ENCODE data around the gene FOS. TPM values are rescaled to one million over a fixed set of nuclear protein-coding genes. Genes with fewer than 3 reads are reported as not detected.

The FOS gene
- total and polyA plus RNA-seq, 2 of the 13 experiments (the other 11 are each of a cell fraction or from before 2014, with no cell fraction given): 15.9 to 24.2 TPM

DNA sequence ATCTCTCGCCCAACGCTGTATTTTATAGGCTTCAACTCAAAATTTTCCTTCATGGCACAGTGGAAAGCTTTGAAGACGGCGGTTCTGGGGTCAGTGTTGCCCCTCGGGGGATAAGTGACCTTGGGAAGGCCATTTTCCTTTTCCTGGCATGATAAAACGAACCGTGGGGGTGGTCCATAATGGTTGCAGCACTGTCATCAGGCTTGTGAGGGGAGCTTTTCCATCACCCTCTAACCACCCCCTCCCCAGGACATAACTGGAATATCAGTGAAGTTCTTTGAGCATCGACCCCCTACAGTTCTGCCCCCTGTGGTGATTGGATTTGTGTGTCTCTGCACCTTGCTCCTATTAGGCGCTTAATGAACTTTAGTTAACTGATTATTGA lies 16.0 kb downstream of the FOS start (continued):
- TF ChIP-seq, protein P1, sequence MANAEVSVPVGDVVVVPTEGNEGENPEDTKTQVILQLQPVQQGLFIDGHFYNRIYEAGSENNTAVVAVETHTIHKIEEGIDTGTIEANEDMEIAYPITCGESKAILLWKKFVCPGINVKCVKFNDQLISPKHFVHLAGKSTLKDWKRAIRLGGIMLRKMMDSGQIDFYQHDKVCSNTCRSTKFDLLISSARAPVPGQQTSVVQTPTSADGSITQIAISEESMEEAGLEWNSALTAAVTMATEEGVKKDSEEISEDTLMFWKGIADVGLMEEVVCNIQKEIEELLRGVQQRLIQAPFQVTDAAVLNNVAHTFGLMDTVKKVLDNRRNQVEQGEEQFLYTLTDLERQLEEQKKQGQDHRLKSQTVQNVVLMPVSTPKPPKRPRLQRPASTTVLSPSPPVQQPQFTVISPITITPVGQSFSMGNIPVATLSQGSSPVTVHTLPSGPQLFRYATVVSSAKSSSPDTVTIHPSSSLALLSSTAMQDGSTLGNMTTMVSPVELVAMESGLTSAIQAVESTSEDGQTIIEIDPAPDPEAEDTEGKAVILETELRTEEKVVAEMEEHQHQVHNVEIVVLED (CRISPR knock-in tag; IDR thresholded peaks at IDR 0.05; ENCODE audit: borderline replicate concordance): no peak
- TF ChIP-seq ASH2L (IDR thresholded peaks at IDR 0.05; ENCODE audit: insufficient read length, low read depth, low read length): no peak
- no peak for TF ChIP-seq RNF2 (conservative IDR thresholded peaks at IDR 0.05; ENCODE audit: low read depth)
- TF ChIP-seq, protein P2, sequence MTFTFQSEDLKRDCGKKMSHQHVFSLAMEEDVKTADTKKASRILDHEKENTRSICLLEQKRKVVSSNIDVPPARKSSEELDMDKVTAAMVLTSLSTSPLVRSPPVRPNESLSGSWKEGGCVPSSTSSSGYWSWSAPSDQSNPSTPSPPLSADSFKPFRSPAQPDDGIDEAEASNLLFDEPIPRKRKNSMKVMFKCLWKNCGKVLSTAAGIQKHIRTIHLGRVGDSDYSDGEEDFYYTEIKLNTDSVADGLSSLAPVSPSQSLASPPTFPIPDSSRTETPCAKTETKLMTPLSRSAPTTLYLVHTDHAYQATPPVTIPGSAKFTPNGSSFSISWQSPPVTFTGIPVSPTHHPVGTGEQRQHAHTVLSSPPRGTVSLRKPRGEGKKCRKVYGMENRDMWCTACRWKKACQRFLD (CRISPR knock-in tag; IDR thresholded peaks at IDR 0.05; ENCODE audit: borderline replicate concordance): no peak
- TF ChIP-seq ZMYM2 (CRISPR knock-in tag; IDR thresholded peaks at IDR 0.05): no peak
- TF ChIP-seq ZMYM3 (CRISPR knock-in tag; IDR thresholded peaks at IDR 0.05): no peak
- TF ChIP-seq SP4 (CRISPR knock-in tag; IDR thresholded peaks at IDR 0.05): 0 out of 2 replicates have a peak, but pooled peaks have one; percentile 46
- TF ChIP-seq, protein P3, sequence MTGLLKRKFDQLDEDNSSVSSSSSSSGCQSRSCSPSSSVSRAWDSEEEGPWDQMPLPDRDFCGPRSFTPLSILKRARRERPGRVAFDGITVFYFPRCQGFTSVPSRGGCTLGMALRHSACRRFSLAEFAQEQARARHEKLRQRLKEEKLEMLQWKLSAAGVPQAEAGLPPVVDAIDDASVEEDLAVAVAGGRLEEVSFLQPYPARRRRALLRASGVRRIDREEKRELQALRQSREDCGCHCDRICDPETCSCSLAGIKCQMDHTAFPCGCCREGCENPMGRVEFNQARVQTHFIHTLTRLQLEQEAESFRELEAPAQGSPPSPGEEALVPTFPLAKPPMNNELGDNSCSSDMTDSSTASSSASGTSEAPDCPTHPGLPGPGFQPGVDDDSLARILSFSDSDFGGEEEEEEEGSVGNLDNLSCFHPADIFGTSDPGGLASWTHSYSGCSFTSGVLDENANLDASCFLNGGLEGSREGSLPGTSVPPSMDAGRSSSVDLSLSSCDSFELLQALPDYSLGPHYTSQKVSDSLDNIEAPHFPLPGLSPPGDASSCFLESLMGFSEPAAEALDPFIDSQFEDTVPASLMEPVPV (CRISPR knock-in tag; IDR thresholded peaks at IDR 0.05): no peak
- TF ChIP-seq, protein P4, sequence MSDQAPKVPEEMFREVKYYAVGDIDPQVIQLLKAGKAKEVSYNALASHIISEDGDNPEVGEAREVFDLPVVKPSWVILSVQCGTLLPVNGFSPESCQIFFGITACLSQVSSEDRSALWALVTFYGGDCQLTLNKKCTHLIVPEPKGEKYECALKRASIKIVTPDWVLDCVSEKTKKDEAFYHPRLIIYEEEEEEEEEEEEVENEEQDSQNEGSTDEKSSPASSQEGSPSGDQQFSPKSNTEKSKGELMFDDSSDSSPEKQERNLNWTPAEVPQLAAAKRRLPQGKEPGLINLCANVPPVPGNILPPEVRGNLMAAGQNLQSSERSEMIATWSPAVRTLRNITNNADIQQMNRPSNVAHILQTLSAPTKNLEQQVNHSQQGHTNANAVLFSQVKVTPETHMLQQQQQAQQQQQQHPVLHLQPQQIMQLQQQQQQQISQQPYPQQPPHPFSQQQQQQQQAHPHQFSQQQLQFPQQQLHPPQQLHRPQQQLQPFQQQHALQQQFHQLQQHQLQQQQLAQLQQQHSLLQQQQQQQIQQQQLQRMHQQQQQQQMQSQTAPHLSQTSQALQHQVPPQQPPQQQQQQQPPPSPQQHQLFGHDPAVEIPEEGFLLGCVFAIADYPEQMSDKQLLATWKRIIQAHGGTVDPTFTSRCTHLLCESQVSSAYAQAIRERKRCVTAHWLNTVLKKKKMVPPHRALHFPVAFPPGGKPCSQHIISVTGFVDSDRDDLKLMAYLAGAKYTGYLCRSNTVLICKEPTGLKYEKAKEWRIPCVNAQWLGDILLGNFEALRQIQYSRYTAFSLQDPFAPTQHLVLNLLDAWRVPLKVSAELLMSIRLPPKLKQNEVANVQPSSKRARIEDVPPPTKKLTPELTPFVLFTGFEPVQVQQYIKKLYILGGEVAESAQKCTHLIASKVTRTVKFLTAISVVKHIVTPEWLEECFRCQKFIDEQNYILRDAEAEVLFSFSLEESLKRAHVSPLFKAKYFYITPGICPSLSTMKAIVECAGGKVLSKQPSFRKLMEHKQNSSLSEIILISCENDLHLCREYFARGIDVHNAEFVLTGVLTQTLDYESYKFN (CRISPR knock-in tag; conservative IDR thresholded peaks at IDR 0.05): no peak
- TF ChIP-seq ZNF788 (CRISPR knock-in tag; IDR thresholded peaks at IDR 0.05; ENCODE audit: borderline replicate concordance): peak; percentile 43; the same call in 1 of the 2 replicates
- no peak for TF ChIP-seq RBAK (CRISPR knock-in tag; IDR thresholded peaks at IDR 0.05)
- TF ChIP-seq, protein P5, sequence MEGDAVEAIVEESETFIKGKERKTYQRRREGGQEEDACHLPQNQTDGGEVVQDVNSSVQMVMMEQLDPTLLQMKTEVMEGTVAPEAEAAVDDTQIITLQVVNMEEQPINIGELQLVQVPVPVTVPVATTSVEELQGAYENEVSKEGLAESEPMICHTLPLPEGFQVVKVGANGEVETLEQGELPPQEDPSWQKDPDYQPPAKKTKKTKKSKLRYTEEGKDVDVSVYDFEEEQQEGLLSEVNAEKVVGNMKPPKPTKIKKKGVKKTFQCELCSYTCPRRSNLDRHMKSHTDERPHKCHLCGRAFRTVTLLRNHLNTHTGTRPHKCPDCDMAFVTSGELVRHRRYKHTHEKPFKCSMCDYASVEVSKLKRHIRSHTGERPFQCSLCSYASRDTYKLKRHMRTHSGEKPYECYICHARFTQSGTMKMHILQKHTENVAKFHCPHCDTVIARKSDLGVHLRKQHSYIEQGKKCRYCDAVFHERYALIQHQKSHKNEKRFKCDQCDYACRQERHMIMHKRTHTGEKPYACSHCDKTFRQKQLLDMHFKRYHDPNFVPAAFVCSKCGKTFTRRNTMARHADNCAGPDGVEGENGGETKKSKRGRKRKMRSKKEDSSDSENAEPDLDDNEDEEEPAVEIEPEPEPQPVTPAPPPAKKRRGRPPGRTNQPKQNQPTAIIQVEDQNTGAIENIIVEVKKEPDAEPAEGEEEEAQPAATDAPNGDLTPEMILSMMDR (CRISPR knock-in tag; IDR thresholded peaks at IDR 0.05): 0 out of 2 replicates have a peak, but pooled peaks have one; percentile 12
- TF ChIP-seq NR1H2 (CRISPR knock-in tag; IDR thresholded peaks at IDR 0.05; ENCODE audit: borderline replicate concordance, low read depth): no peak
- TF ChIP-seq RAD51 (IDR thresholded peaks at IDR 0.05; ENCODE audit: borderline replicate concordance): no peak
- TF ChIP-seq MAFF (IDR thresholded peaks at IDR 0.05; ENCODE audit: low read depth, low read length): no peak
- 0 out of 2 replicates have a peak, but pooled peaks have one; percentile 32 for TF ChIP-seq ZFP36L1 (CRISPR knock-in tag; IDR thresholded peaks at IDR 0.05)
- no peak for TF ChIP-seq YEATS2 (CRISPR knock-in tag; IDR thresholded peaks at IDR 0.05; ENCODE audit: borderline replicate concordance)
- TF ChIP-seq TRIM24 (CRISPR knock-in tag; IDR thresholded peaks at IDR 0.05): no peak
- no peak for TF ChIP-seq CBX5 (CRISPR knock-in tag; IDR thresholded peaks at IDR 0.05; ENCODE audit: borderline replicate concordance)
- peak; percentile 11; the same call in 1 of the 2 replicates for TF ChIP-seq ZBTB7A (CRISPR knock-in tag; IDR thresholded peaks at IDR 0.05)
- TF ChIP-seq ELF1 (CRISPR knock-in tag; IDR thresholded peaks at IDR 0.05): no peak
